Mucosa of descending colon (tissue), 3 donors: Measurements from ENCODE around the gene PLAAT4. TPM values are rescaled to one million over a fixed set of nuclear protein-coding genes. Genes with fewer than 3 reads are reported as not detected.
A peak's percentile ranks its signal among the peaks of the same experiment; 100 is the strongest.
"Not testable (repeated sequence)": the region's sequence is repeated elsewhere in the genome, so short reads cannot be mapped to it uniquely, and the experiment has no call there.

Experiments
- ATAC-seq: fragments of 200-7000 bp; cut with Tn5 transposase; one replicate; pipeline ENCODE4 v1.9.1; 2020; ENCODE audit warnings: mild to moderate bottlenecking, moderate library complexity
- DNase-seq, 3 donors: peaks; one replicate each; pipeline ENCODE4 v3.0.0-alpha.2; 2020
- H3K36me3 ChIP-seq: fragments of 200-600 bp; one replicate; pipeline ENCODE4 v1.8.0; 2021; ENCODE audit warnings: low read depth, mild to moderate bottlenecking
- H3K4me1 ChIP-seq: fragments of 200-600 bp; one replicate; pipeline ENCODE4 v1.8.0; 2021; ENCODE audit warnings: low read depth, mild to moderate bottlenecking
- H3K4me3 ChIP-seq: fragments of 200-600 bp; one replicate; pipeline ENCODE4 v1.8.0; 2021; ENCODE audit warnings: mild to moderate bottlenecking
- H3K9me3 ChIP-seq: fragments of 200-600 bp; one replicate; pipeline ENCODE4 v1.8.0; 2021; ENCODE audit warnings: mild to moderate bottlenecking
- intact Hi-C, 2 donors: fragments of 100-400 bp; cut with DNase I in 1 of 2; cut with micrococcal nuclease in 1 of 2; formaldehyde crosslinking; loops; one replicate each; pipeline versions ENCODE4 v1.11.0 to v1.11.1; 2022; cut with DNase I, micrococcal nuclease
- total RNA-seq, 3 donors: library from RNA; stranded (reverse); fragmentation: NEBNext Ultra II Directional in 2 of 3; extraction: Animal tissue kit (Norgen Biotek cat#: 25700) in 2 of 3; gene quantifications; one replicate each; pipeline versions ENCODE4 v1.2.1 to v1.2.4, GENCODE V29; 2021 to 2023
- TF ChIP-seq, protein P1 (sequence below): fragments of 200-600 bp; IDR thresholded peaks from one replicate; pipeline ENCODE4 v1.8.0; 2022; ENCODE audit warnings: antibody characterized with exemption, mild to moderate bottlenecking
- donor health status: DM: no; HTN: no; CAD: no; lungs with moderate emphysema.
- donor health status: DM: no; HTN: no; CAD: no.
- donor health status: DM: no; HTN: yes; CAD: no.

PLAAT4 gene
- total RNA-seq, 3 donors from 2014 or later: 57.0 to 99.0 (median 96.7) TPM

DNA sequence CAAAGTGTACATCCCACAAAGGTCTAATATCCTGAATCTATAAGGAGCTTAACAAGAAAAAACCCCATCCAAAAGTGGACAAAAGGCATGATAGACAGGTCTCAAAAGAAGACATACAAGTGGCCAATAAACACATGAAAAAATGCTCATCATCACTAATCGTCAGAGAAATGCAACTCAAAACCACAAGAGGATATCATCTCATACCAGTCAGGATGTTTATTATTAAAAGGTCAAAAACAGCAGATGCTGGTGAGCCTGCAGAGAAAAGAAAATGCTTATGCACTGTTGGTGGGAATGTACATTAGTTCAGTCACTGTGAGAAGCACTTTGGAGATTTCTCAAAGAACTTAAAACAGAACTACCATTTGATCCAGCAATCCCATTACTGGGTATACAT lies 18.1 kb upstream of the PLAAT4 start:
- DNase-seq (no peak), ATAC-seq (peak; percentile 12)
- Histone ChIP-seq H3K4me3 (no peak overlapping the region), H3K9me3 (peaks cover 2% of the 10 kb centered on the region), H3K36me3 (no peaks in the 10 kb centered on the region), H3K4me1 (no peaks in the 10 kb centered on the region)
- TF ChIP-seq, protein P1, sequence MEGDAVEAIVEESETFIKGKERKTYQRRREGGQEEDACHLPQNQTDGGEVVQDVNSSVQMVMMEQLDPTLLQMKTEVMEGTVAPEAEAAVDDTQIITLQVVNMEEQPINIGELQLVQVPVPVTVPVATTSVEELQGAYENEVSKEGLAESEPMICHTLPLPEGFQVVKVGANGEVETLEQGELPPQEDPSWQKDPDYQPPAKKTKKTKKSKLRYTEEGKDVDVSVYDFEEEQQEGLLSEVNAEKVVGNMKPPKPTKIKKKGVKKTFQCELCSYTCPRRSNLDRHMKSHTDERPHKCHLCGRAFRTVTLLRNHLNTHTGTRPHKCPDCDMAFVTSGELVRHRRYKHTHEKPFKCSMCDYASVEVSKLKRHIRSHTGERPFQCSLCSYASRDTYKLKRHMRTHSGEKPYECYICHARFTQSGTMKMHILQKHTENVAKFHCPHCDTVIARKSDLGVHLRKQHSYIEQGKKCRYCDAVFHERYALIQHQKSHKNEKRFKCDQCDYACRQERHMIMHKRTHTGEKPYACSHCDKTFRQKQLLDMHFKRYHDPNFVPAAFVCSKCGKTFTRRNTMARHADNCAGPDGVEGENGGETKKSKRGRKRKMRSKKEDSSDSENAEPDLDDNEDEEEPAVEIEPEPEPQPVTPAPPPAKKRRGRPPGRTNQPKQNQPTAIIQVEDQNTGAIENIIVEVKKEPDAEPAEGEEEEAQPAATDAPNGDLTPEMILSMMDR: no peak
- intact Hi-C loops: no loop called here

DNA sequence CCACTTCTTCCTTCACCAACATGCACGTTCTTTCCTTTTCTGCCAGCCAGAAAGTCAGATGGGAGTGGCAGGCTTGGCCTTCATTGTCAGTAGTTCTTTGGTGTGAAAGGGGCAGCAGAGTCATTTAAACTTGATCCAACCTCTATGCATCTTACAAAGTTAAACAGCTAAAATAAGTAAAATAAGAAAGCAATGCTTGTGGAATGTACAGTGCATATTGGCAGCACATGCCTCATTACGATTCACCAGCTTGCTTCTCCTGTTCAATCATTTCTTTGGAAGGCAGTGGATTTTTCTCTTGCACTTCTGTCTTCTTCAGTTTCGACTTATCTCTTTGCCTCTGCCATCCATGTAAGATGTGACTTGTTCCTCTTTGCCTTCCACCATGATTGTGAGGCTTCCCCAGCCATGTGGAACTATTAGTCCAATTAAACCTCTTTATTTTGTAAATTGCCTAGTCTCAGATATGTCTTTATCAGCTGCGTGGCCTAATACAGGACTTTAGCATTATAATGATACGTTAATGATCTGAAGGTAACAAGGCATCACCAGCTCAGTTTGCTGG lies 15.9 kb upstream of the PLAAT4 start:
- DNase-seq: no peak

DNA sequence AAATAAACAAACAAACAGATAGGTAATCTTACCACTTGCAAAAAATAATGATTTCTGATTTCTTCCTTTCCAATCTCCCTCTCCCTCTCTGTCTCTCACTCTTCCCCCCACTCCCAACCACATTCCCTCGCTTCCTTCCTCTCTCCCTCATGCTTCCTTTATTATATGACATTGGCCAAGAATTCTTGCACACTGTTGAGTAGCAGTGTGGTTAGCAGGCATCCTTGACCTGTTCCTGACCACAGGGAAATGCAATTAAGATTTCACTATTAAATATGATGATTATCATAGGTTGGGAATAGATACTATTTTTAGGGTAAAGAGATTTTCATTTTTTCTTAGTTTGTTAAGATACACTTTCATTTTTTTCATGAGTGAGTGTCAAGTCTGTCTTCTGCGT lies 14.7 kb upstream of the PLAAT4 start:
- DNase-seq (no peak), ATAC-seq (no peak)
- Histone ChIP-seq H3K36me3 (no peaks in the 10 kb centered on the region), H3K4me1 (no peaks in the 10 kb centered on the region), H3K4me3 (no peak overlapping the region), H3K9me3 (peaks cover 2% of the 10 kb centered on the region)
- intact Hi-C loops: no loop called here
- TF ChIP-seq, protein P1: no peak

More for the DNA sequence above, 15.9 kb upstream of the PLAAT4 start:
- ATAC-seq: no peak
- intact Hi-C loops: no loop called here
- Histone ChIP-seq H3K36me3 (no peaks in the 10 kb centered on the region), H3K4me1 (no peaks in the 10 kb centered on the region), H3K9me3 (peaks cover 2% of the 10 kb centered on the region), H3K4me3 (no peak overlapping the region)
- TF ChIP-seq, protein P1: no peak

DNA sequence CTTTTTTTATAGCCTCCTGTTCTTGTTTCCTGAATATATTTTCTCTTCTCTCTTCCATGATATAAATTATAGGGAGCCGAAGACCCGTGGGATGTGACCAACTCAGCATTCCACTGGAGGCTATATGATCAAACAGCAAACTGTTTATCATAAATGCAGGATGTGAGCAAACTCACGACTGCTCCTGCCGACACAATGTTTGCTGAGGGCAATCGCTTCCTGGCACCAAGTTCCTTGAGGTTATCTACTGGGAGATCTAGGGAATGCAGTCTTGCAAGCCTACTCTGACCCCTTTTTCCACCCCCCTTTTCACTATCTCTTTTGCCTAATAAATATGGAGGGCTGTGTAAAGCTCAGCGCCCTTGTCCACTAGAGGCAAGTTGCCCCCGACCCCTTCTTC lies 13.5 kb upstream of the PLAAT4 start:
- intact Hi-C loops: no loop called here
- peaks cover 2% of the 10 kb centered on the region for H3K9me3 ChIP-seq
- H3K4me1 ChIP-seq: no peaks in the 10 kb centered on the region
- no peak for DNase-seq
- H3K36me3 ChIP-seq: no peaks in the 10 kb centered on the region
- ATAC-seq: no peak
- H3K4me3 ChIP-seq: no peak overlapping the region
- TF ChIP-seq, protein P1: no peak

DNA sequence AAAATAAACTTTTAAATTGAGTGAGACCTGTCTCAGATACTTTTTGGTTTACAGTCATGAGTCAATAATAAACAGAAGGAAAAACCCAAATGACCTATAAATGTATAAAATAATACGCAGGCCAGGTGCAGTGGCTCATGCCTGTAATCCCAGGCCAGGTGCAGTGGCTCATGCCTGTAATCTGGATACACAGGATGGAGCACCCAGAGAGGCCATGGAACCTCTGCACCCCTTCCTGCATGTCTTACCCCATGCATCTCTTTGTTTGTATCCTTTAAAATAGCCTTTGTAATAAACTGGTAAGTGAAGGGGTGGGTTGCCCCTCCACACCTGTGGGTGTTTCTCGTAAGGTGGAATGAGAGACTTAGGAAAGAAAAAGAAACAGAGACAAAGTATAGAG lies 8.9 kb upstream of the PLAAT4 start:
- peaks cover 2% of the 10 kb centered on the region for H3K9me3 ChIP-seq
- ATAC-seq (no peak), DNase-seq (no peak)
- intact Hi-C loops: no loop called here
- no peaks in the 10 kb centered on the region for H3K36me3 ChIP-seq
- H3K4me1 ChIP-seq: peaks cover 3% of the 10 kb centered on the region
- no peak overlapping the region for H3K4me3 ChIP-seq
- TF ChIP-seq, protein P1: no peak

DNA sequence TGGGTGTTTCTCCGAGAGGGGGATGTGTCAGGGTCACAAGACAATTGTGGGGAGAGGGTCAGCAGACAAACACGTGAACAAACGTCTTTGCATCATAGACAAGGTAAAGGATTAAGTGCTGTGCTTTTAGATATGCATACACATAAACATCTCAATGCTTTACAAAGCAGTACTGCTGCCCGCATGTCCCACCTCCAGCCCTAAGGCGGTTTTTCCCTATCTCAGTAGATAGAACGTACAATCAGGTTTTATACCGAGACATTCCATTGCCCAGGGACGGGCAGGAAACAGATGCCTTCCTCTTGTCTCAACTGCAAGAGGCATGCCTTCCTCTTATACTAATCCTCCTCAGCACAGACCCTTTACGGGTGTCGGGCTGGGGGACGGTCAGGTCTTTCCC lies 8.5 kb upstream of the PLAAT4 start:
- DNase-seq, H3K36me3 ChIP-seq, H3K9me3 ChIP-seq, H3K4me1 ChIP-seq, H3K4me3 ChIP-seq, intact Hi-C loops, ATAC-seq: not testable (repeated sequence)

DNA sequence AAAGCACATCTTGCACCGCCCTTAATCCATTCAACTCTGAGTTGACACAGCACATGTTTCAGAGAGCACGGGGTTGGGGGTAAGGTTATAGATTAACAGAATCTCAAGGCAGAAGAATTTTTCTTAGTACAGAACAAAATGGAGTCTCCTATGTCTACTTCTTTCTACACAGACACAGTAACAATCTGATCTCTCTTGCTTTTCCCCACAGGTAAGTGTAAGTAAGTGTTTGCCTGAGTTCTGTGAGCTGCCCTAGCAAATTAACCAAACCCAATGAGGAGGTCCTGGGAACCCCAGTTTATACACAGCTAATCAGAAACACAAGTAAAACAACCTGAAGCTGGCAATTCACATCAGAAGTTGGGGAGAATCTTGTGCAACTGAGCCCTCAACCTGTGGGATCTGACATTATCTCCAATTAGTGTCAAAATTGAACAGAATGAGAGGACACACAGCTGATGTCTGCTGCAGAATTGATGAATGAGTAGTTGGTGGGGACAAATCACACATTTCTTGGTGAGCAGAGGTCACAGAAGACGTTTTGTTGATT lies 7.8 kb upstream of the PLAAT4 start:
- H3K4me3 ChIP-seq, H3K9me3 ChIP-seq, DNase-seq, intact Hi-C loops, H3K36me3 ChIP-seq, H3K4me1 ChIP-seq, ATAC-seq: not testable (repeated sequence)

DNA sequence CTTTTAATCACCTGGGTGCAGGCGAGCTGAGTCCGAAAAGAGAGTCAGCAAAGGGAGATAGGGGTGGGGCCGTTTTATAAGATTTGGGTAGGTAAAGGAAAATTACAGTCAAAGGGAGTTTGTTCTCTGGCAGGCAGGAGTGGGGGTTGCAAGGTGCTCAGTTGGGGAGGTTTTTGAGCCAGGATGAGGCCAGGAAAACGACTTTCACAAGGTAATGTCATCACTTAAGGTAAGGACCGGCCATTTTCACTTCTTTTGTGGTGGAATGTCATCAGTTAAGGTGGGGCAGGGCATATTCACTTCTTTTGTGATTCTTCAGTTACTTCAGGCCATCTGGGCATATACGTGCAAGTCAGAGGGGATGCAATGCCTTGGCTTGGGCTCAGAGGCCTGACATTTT lies 7.2 kb upstream of the PLAAT4 start:
- intact Hi-C loops, DNase-seq, H3K4me3 ChIP-seq, H3K4me1 ChIP-seq, H3K36me3 ChIP-seq, ATAC-seq, H3K9me3 ChIP-seq: not testable (repeated sequence)
